Measurements from ENCODE around the gene SLC16A11.

The SLC16A11 gene

DNA sequence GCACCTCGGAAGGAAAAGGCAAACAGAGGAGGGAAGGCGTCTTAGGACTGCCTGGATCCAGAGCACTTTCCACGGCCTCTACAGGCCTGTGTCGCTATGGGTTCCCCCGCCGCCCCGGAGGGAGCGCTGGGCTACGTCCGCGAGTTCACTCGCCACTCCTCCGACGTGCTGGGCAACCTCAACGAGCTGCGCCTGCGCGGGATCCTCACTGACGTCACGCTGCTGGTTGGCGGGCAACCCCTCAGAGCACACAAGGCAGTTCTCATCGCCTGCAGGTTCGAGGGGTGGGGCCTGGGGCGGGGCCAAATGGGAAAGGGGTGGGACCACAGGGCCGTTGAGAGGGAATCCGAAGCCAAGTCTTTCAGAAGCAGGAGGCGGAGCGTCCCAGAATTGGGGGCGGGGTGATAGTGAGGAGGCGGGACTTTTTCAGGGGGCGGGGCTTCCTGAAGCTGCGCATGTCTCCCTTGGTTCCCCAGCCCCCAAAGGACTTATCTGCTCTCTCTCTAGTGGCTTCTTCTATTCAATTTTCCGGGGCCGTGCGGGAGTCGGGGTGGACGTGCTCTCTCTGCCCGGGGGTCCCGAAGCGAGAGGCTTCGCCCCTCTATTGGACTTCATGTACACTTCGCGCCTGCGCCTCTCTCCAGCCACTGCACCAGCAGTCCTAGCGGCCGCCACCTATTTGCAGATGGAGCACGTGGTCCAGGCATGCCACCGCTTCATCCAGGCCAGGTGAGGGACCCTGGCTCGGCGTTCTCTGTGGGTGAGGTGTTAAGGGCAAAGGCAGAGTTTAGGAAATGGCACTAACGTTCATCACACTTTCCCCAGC lies 20.1 kb downstream of the SLC16A11 start:
- peak; percentile 71 to 89 for DNase-seq

GRCh38 chr17:7022781-7023571 lies 20.9 kb downstream of the SLC16A11 start, which contains the start of gene BCL6B:
Gene BCL6B, plus strand, starts transcription at chr17:7023050. Its CDS starts 622 bp downstream, at chr17:7023672.
- no peak for DNase-seq

GRCh38 chr17:7021993-7022778 lies 21.7 kb downstream of the SLC16A11 start:
- peak in 1 of 2 experiments; percentile 74 for DNase-seq

DNA sequence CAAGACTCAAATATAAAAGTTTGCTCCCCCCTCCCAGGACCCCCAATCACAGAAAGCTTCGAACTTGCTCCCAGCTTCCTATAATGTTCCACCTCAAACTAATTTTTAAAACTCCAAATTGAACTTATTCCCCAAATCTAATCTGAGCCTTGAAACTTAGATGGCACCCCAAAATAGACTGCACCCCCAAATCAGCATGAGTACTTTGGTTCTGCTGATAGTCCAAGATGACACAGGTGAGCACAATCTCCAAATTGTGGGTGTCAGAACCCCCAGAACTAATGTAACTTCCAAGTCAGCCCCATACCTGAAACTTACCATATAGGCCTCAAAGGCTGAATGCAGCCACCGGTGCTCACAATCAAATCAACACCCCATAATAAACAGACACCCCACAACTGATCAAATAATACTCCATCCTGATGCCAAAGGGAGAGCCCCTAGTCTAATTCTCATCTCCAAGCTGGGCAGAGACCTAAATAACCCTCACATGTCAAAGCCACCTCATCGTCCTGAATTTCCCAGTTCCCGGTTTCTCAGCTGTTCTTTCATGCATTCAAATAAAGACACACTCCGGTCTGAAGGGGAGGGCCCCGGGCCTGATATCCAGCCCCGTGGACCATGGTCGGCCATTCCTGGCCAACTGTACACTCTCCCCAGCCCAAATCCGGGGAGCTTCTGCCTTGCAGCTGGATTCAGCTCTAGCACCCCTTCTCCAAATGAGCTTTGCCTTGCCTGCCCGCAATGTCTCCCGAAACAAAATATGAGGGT lies 22.8 kb downstream of the SLC16A11 start:
- DNase-seq: peak in 1 of 2 experiments; percentile 11

- DNase-seq: peak in 1 of 2 experiments; percentile 55
These were observed 23.9 kb downstream of the SLC16A11 start for GRCh38 chr17:7019839-7020519.

DNA sequence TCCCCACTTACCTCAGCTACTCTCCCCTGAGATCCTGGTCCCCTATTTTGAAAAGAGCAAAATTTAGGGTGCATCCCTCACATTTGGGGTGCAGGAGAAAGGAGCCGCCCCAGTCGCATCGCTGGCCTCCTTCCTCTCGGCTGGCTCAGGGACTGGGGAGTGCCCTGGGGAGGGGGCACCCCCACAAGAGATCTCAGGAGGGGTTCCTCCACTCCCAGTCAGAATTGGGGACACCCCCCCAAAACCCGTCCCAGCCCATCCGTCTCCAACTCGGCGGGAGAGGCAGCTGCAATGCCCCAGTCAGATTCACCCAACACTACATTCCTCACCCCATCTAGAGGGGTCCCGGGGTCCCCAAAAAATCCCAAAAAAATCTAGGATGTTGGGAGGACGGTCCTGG lies 24.5 kb downstream of the SLC16A11 start:
- DNase-seq: no peak

DNA sequence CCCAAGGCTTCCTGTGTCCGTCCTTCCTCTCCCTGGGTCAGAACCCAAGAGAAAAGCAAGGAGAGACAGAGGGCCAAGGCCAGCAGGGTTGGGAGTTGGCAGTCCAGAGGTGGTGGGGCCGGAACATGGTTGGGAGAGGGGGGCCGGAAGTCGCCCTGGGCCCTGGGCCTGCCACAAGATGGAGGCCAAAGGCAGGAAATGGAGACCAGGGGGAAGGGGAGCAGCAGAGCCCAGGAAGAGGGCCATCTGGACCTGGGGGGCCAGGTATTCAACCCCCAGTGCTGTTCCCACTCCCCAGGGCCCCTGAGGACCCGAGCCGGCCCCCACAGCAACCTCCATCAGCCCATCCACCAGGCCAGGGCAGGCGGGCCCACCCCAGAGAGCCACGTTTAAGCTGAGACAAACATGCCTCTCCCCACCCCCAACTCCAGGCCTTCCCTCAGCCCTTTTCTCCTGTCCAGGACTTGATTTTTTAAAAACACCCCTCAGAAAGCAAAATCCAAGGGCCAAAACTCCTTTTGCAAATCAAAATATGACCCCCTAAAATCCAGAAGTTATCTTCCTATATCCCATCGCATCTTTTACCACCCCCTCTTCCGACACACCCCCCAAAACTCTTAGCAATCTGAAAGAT lies 25.4 kb downstream of the SLC16A11 start:
- no peak for DNase-seq

- DNase-seq: no peak
These were observed 26.1 kb downstream of the SLC16A11 start for GRCh38 chr17:7017827-7018200.

- no peak for DNase-seq
These were observed 26.7 kb downstream of the SLC16A11 start for GRCh38 chr17:7016886-7017826.

DNA sequence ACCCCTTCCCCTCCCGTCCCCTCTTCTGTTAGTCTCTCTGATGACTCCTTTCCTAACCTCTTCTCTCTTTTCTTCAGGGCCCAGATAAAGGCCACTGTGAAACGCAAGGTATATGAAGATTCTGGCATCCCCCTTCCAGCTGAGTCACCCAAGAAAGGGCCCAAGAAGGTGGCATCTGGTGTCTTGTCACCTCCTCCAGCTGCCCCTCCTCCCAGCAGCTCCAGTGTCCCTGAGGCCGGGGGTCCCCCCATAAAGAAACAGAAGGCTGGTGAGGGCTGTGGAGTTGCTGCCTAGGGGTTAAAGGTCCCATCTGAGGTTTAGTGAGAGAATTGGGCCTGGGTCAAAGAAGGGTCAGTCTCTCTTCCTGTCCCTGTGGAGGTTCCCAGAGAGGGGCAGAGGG lies 27.5 kb downstream of the SLC16A11 start:
- DNase-seq: no peak

- DNase-seq: peak in 1 of 2 experiments; percentile 41
These were observed 28.6 kb downstream of the SLC16A11 start for GRCh38 chr17:7014995-7015958.

DNA sequence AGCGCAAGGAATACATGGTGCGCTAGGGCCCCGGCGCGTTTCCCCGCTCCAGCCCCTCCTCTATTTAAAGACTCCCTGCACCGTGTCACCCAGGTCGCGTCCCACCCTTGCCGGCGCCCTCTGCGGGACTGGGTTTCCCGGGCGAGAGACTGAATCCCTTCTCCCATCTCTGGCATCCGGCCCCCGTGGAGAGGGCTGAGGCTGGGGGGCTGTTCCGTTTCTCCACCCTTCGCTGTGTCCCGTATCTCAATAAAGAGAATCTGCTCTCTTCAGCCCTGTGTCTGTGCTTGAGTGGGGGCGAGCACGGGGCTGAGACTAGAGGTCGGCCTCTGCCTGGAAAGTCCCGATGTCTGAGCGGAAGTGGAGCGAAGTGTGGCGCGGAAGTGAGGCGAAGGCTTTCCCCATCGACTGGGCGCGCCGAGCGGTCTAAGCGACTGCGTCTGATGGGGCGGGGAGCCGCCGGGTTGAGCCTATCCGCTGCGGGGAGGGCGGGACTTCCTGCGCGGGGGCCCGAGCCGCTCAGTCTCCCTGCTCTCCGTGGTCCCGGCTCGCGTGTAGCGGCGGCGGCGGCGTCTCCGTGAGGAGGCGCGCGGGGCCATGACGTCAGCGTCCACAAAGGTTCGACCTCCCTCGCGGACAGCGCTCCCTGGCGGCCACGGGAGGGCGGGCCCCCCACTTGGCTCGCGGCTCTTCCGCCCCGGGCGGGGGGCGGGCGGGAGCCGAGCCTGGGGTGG lies 29.5 kb downstream of the SLC16A11 start:
- DNase-seq: peak; percentile 64 to 96

- DNase-seq: no peak
These were observed 32.0 kb downstream of the SLC16A11 start for GRCh38 chr17:7011942-7012254.

GRCh38 chr17:7011415-7011814 lies 32.5 kb downstream of the SLC16A11 start:
- DNase-seq: no peak

- DNase-seq: no peak
These were observed 33.4 kb downstream of the SLC16A11 start for GRCh38 chr17:7010523-7010922.

- DNase-seq: no peak
These were observed 36.7 kb downstream of the SLC16A11 start for GRCh38 chr17:7007143-7007542.

- DNase-seq: no peak
These were observed 38.2 kb downstream of the SLC16A11 start for GRCh38 chr17:7005716-7006115.

All from NCI-H526 (cell line).